Measurements from ENCODE around the gene METTL3.

GRCh38 chr14:21455912-21456667 is 55.0 kb downstream of the METTL3 start, which contains the start of gene CHD8:
- TF ChIP-seq CTCF (IDR thresholded peaks at IDR 0.05; ENCODE audit: insufficient read depth, low read length, poor library complexity, severe bottlenecking): peak; percentile 64
- TF ChIP-seq EZH2phosphoT487 (conservative IDR thresholded peaks at IDR 0.05; ENCODE audit: low read length): no peak
